EL (cell line): ENCODE data around the gene MAST4.
A peak's percentile ranks its signal among the peaks of the same experiment; 100 is the strongest.

Source experiments
- DNase-seq: peaks from one replicate; pipeline ENCODE4 v3.0.0-alpha.2; 2016

Gene MAST4

GRCh38 chr5:67003685-67003934 lies 407.4 kb downstream of the MAST4 start:
- no peak for DNase-seq

GRCh38 chr5:67003935-67004729 lies 407.9 kb downstream of the MAST4 start:
- peak; percentile 79 for DNase-seq

GRCh38 chr5:67004730-67005350 lies 408.6 kb downstream of the MAST4 start:
- no peak for DNase-seq

- no peak for DNase-seq
These were observed 409.7 kb downstream of the MAST4 start for GRCh38 chr5:67005737-67006499.

GRCh38 chr5:67006500-67006848 lies 410.3 kb downstream of the MAST4 start:
- DNase-seq, result no peak

- DNase-seq, result no peak
These were observed 412.8 kb downstream of the MAST4 start for GRCh38 chr5:67009028-67009427.

GRCh38 chr5:67010684-67011409 lies 414.7 kb downstream of the MAST4 start:
- peak; percentile 61 for DNase-seq

GRCh38 chr5:67011422-67011821 lies 415.2 kb downstream of the MAST4 start:
- DNase-seq, result no peak

- DNase-seq, result no peak
These were observed 416.0 kb downstream of the MAST4 start for GRCh38 chr5:67012171-67012570.

- no peak for DNase-seq
These were observed 417.5 kb downstream of the MAST4 start for GRCh38 chr5:67013719-67014118.

- DNase-seq, result no peak
These were observed 418.0 kb downstream of the MAST4 start for GRCh38 chr5:67014191-67014590.

GRCh38 chr5:67014957-67015400 lies 418.8 kb downstream of the MAST4 start:
- no peak for DNase-seq

GRCh38 chr5:67015541-67016191 lies 419.5 kb downstream of the MAST4 start:
- peak; percentile 51 for DNase-seq

- DNase-seq, result no peak
These were observed 423.1 kb downstream of the MAST4 start for GRCh38 chr5:67019065-67019845.

GRCh38 chr5:67020096-67020615 lies 424.0 kb downstream of the MAST4 start:
- no peak for DNase-seq

- no peak for DNase-seq
These were observed 424.8 kb downstream of the MAST4 start for GRCh38 chr5:67021031-67021430.

- no peak for DNase-seq
These were observed 425.3 kb downstream of the MAST4 start for GRCh38 chr5:67021521-67021920.

GRCh38 chr5:67021962-67022361 lies 425.8 kb downstream of the MAST4 start:
- no peak for DNase-seq

GRCh38 chr5:67025457-67025856 lies 429.3 kb downstream of the MAST4 start:
- no peak for DNase-seq

- DNase-seq, result no peak
These were observed 430.1 kb downstream of the MAST4 start for GRCh38 chr5:67026278-67026677.

GRCh38 chr5:67027171-67027570 lies 431.0 kb downstream of the MAST4 start:
- DNase-seq, result no peak

- no peak for DNase-seq
These were observed 432.2 kb downstream of the MAST4 start for GRCh38 chr5:67028371-67028770.
